ENCODE data around the gene TEX44.

Gene TEX44

DNA sequence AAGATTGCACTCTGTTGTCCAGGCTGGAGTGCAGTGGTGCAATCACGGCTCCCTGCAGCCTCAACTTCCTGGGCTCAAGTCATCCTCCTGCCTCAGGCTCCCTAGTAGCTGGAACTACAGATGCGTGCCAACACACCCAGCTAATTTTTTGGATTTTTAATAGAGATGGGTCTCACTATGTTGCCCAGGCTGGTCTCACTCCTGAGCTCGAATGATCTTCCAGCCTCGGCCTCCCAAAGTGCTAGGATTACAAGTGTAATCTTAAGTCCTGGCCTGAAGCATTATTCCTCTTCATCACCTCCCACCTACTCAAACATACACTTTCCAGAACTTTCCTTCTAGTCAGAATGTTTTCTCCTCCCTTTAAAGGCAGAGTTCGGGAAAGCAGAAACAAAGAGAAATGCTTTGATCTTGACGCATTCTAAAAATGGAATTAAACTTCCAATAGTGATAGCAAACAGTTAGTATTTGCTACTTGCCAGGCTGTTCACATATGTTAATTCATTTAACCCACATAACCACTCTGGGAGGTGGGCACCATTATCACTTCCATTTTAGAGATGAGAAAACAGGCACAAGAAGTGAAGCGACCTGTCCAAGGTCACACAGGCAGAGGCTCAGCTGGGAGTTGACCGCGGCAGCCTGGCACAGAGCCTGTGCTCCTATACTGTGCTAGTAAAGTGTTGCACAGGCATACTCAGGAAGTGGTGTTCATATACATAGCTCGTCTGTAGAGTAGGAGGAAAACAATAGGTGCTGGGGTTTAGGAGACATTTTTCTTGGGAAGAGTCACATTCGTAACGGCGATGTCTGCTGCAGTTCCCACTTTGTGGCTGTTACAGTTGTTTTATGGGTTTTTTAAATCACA lies 24.6 kb downstream of the TEX44 start:
- no peak for TF ChIP-seq EZH2phosphoT487 (IDR thresholded peaks at IDR 0.05; ENCODE audit: low read depth)
- no peak for TF ChIP-seq CTCF (IDR thresholded peaks at IDR 0.05; ENCODE audit: low read depth, low read length)
- no peaks in the 10 kb centered on the region for H3K27me3 ChIP-seq (ENCODE audit: low read depth, low read length)
- peaks cover 4% of the 10 kb centered on the region; the same call in 1 of the 2 replicates for H3K9me3 ChIP-seq (ENCODE audit: insufficient read depth, low read length)
- H4K20me1 ChIP-seq (ENCODE audit: insufficient read depth, low read length) = no peaks in the 10 kb centered on the region
- no peak overlapping the region for H3K27ac ChIP-seq (ENCODE audit: low read length)
- no peak overlapping the region for H2AFZ ChIP-seq (ENCODE audit: low read depth, low read length)
- no peak overlapping the region for H3K4me2 ChIP-seq (ENCODE audit: low read length)
- no peaks in the 10 kb centered on the region for H3K79me2 ChIP-seq (ENCODE audit: low read length)
- H3K36me3 ChIP-seq (replicated peaks; ENCODE audit: low read depth, low read length) = no peaks in the 10 kb centered on the region
- H3K4me3 ChIP-seq (ENCODE audit: low read length) = no peak overlapping the region
- no peak overlapping the region for H3K9ac ChIP-seq (ENCODE audit: low read length)
- H3K4me1 ChIP-seq (ENCODE audit: low read length) = peaks cover 28% of the 10 kb centered on the region

DNA sequence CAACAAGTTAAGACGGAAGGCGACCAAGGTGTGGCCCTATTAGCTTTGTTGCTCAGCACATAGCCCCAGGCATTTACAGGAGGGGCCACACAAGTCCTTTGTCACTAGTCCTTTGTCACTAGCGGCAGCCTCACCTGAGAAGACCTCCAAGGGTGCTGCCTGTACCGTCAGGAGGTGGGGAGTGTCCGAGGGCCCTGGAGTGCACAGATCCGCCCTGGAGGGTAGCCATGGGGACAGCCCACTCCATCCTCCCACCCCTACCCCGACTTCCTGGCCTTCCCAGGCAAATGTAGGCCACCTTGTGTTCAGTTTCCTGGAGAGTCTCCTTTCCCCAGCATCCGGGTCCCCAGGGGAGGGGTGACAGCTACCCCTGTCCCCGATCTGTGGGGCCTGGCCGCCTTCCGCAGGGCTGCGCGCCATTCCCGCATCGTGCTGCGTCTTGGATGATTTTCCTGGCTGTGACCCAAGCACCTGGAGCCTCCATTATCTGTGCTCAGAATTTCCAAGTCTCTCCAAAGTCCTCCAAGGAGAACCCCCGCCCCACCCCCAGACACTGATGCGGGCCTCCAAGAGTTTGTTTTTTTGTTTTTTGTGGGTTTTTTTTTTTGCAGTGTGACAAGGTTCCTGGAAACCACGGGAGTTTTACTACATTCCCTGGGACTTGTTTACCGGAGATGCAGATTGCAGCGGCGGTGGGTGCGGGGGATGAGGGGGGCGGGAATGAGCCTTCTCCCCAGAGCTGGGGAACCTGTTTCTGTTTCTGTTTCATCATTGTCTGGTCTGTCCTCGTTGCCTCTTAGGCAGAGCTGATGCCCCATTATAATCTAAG lies 28.6 kb downstream of the TEX44 start:
- H3K4me1 ChIP-seq (ENCODE audit: low read length) = no peaks in the 10 kb centered on the region
- no peak overlapping the region for H3K4me3 ChIP-seq (ENCODE audit: low read length)
- H3K9ac ChIP-seq (ENCODE audit: low read length) = no peak overlapping the region
- TF ChIP-seq CTCF (IDR thresholded peaks at IDR 0.05; ENCODE audit: low read depth, low read length) = no peak
- TF ChIP-seq EZH2phosphoT487 (IDR thresholded peaks at IDR 0.05; ENCODE audit: low read depth) = no peak
- H3K4me2 ChIP-seq (ENCODE audit: low read length) = no peak overlapping the region
- no peaks in the 10 kb centered on the region for H3K79me2 ChIP-seq (ENCODE audit: low read length)
- H3K9me3 ChIP-seq (ENCODE audit: insufficient read depth, low read length) = no peaks in the 10 kb centered on the region
- H2AFZ ChIP-seq (ENCODE audit: low read depth, low read length) = no peak overlapping the region
- no peaks in the 10 kb centered on the region for H3K36me3 ChIP-seq (replicated peaks; ENCODE audit: low read depth, low read length)
- no peaks in the 10 kb centered on the region for H3K27me3 ChIP-seq (ENCODE audit: low read depth, low read length)
- H3K27ac ChIP-seq (ENCODE audit: low read length) = no peak overlapping the region
- H4K20me1 ChIP-seq (ENCODE audit: insufficient read depth, low read length) = no peaks in the 10 kb centered on the region

DNA sequence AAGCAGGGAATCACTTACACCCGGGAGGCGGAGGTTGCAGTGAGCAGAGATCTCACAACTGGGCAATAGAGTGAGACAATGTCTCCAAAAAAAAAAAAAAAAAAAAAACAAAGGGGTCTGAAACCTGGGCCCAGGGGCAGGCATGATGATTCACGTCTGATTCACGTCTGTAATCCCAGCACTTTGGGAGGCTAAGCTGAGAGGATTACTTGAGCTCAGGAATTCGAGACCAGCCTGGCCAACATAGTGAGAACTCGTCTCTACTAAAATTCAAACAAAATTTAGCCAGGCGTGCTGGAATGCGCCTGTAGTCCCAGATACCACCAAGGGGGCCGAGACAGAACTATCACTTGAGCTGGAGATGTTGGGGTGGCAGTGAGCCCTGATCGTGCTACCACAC lies 30.3 kb downstream of the TEX44 start:
- no peaks in the 10 kb centered on the region for H4K20me1 ChIP-seq (ENCODE audit: insufficient read depth, low read length)
- no peaks in the 10 kb centered on the region for H3K27me3 ChIP-seq (ENCODE audit: low read depth, low read length)
- H2AFZ ChIP-seq (ENCODE audit: low read depth, low read length) = no peak overlapping the region
- no peak overlapping the region for H3K9ac ChIP-seq (ENCODE audit: low read length)
- no peak overlapping the region for H3K27ac ChIP-seq (ENCODE audit: low read length)
- no peaks in the 10 kb centered on the region for H3K9me3 ChIP-seq (ENCODE audit: insufficient read depth, low read length)
- H3K4me2 ChIP-seq (ENCODE audit: low read length) = no peak overlapping the region
- H3K4me3 ChIP-seq (ENCODE audit: low read length) = no peak overlapping the region
- H3K79me2 ChIP-seq (ENCODE audit: low read length) = no peaks in the 10 kb centered on the region
- TF ChIP-seq CTCF (IDR thresholded peaks at IDR 0.05; ENCODE audit: low read depth, low read length) (no peak), EZH2phosphoT487 (IDR thresholded peaks at IDR 0.05; ENCODE audit: low read depth) (no peak)
- H3K4me1 ChIP-seq (ENCODE audit: low read length) = no peaks in the 10 kb centered on the region
- no peaks in the 10 kb centered on the region for H3K36me3 ChIP-seq (replicated peaks; ENCODE audit: low read depth, low read length)

DNA sequence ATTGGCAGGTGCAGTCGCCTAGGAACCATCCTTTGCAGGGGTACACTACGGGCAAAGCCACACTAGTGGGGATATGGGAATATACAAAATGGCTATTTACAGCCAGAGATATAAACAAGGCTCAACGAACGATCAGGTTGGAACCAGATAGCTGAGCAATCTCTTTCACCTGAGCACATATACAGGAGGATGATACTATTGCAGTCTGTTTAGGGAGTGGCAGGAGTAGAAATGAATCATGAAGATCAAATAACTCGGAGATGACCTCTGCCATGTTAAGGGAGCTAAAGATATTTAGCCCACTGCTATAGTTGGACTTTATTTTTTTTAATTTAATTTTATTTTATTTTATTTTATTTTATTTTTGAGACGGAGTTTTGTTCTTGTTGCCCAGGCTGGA lies 33.8 kb downstream of the TEX44 start:
- no peak overlapping the region for H3K4me2 ChIP-seq (ENCODE audit: low read length)

More for the DNA sequence above, 33.8 kb downstream of the TEX44 start:
- no peak overlapping the region for H2AFZ ChIP-seq (ENCODE audit: low read depth, low read length)
- TF ChIP-seq CTCF (IDR thresholded peaks at IDR 0.05; ENCODE audit: low read depth, low read length) (no peak), EZH2phosphoT487 (IDR thresholded peaks at IDR 0.05; ENCODE audit: low read depth) (no peak)
- H3K9me3 ChIP-seq (ENCODE audit: insufficient read depth, low read length) = no peaks in the 10 kb centered on the region
- H3K9ac ChIP-seq (ENCODE audit: low read length) = no peak overlapping the region
- H3K79me2 ChIP-seq (ENCODE audit: low read length) = no peaks in the 10 kb centered on the region
- no peak overlapping the region for H3K4me3 ChIP-seq (ENCODE audit: low read length)
- H3K27me3 ChIP-seq (ENCODE audit: low read depth, low read length) = no peaks in the 10 kb centered on the region
- H4K20me1 ChIP-seq (ENCODE audit: insufficient read depth, low read length) = no peaks in the 10 kb centered on the region
- H3K4me1 ChIP-seq (ENCODE audit: low read length) = no peaks in the 10 kb centered on the region
- no peaks in the 10 kb centered on the region for H3K36me3 ChIP-seq (replicated peaks; ENCODE audit: low read depth, low read length)
- no peak overlapping the region for H3K27ac ChIP-seq (ENCODE audit: low read length)
